ENCODE data around the gene MYMK.

DNA sequence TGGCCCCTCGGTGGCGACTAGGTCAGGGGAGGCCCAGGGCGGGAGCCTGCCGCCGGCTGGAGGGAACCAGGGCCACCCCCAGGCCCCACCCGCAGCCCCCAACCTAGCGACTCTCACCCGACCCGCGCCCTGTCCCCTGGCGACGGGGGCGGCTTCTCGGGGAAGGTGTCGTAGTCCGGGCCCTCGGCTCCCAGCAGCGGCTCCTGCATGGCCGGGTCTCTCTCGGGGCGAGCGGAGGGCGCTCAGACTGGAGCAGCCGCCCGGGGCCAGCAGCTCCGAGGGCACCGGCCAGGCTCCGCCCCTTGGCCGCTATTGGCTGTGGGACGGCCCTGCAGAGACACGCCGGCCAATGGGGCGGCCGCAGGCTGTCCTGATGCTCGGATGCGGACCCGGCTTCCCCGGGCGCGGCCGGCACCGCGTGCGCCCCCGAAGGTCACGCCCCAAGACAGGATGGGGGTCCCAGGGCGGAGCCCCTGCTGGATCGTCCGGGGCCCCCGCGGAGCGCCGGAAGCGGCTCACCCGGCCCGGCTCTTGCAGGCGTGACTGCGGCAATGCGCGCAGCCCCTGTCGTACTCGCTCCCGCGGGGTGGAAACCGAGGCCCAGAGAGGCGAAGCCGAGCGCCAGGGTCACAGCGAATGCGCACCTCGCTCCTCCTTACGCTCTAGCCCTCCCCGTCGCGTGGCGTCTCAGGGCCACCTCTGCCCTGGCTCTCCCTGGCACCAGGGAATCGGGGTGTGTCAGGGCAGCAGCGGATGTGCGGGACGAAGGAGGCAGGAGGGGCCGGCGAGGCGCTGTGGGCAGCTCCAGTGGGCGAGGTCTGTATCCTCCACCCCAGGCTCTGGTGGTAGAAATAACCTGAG, 45.7 kb downstream of the MYMK start, which contains the start of gene SLC2A6:
- no peak for TF ChIP-seq POLR2A (IDR thresholded peaks at IDR 0.05; ENCODE audit: low read length)
- no peak for TF ChIP-seq GATA1 (IDR thresholded peaks at IDR 0.05; ENCODE audit: low read depth, low read length)
